SK-N-SH (cell line): ENCODE results near the gene C13orf46.

Experiments
- CTCF ChIP-seq: fragments of 200-600 bp; sonication (generic); IDR thresholded peaks from 2 replicates; pipeline ENCODE4 v1.6.1; 2017; ENCODE audit warnings: antibody characterized with exemption, mild to moderate bottlenecking, moderate library complexity
- ELF1 ChIP-seq: IDR thresholded peaks from 2 replicates; pipeline ENCODE4 v1.4.0; 2012
- EP300 ChIP-seq, 2 experiments: IDR thresholded peaks; 2 replicates each; pipeline versions ENCODE4 v1.4.0 to v1.6.1; 2012; ENCODE audit warnings: borderline replicate concordance in 1 of 2, low read depth in 1 of 2, low read length in 1 of 2
- PBX3 ChIP-seq: IDR thresholded peaks from 2 replicates; pipeline ENCODE4; 2012

GRCh38 chr13:113995051-113995601 lies 21.2 kb upstream of the C13orf46 start:
- TF ChIP-seq ELF1 (no peak), CTCF (no peak), PBX3 (no peak), EP300 (IDR thresholded peaks at IDR 0.05; ENCODE audit: borderline replicate concordance in 1 of 2, low read depth in 1 of 2, low read length in 1 of 2) (no peak)
